H1 (cell line): ENCODE data around the gene CNTN6.

Experiments used
- EZH2 ChIP-seq: fragments of 200-600 bp; sonication (generic); IDR thresholded peaks from 2 replicates; pipeline ENCODE4 v1.7.1; 2012; ENCODE audit warnings: low read depth, mild to moderate bottlenecking, moderate library complexity, low read length, inconsistent platforms; ENCODE audit not compliant: severe bottlenecking
- FOSL1 ChIP-seq: IDR thresholded peaks from 2 replicates; pipeline ENCODE4 v1.6.1; 2011; ENCODE audit warnings: mild to moderate bottlenecking, low read depth, low read length, moderate library complexity; ENCODE audit not compliant: insufficient read depth
- MAFK ChIP-seq: IDR thresholded peaks from 2 replicates; pipeline ENCODE4 v1.6.1; 2012; ENCODE audit warnings: low read depth, mild to moderate bottlenecking, improper control_type of control experiment, low read length
- POLR2A ChIP-seq, 2 experiments: IDR thresholded peaks; 1 replicate in 1 of 2; 2 replicates in 1 of 2; pipeline ENCODE4 v1.6.1; 2011; ENCODE audit warnings: low read depth in 2 of 2, low read length in 2 of 2, mild to moderate bottlenecking in 2 of 2; ENCODE audit errors: control extremely low read depth in 1 of 2
- TAF7 ChIP-seq: optimal IDR thresholded peaks from 2 replicates; pipeline ENCODE3; 2011; ENCODE audit warnings: low read depth, mild to moderate bottlenecking, inconsistent platforms, low read length, moderate library complexity, borderline replicate concordance
- TF ChIP-seq, protein P1 (sequence below), 3 experiments: IDR thresholded peaks; 1 replicate in 2 of 3; 2 replicates in 1 of 3; pipeline versions ENCODE4 v1.5.1 to v1.6.1; 2011; ENCODE audit warnings: low read length in 3 of 3, mild to moderate bottlenecking in 3 of 3, inconsistent platforms in 2 of 3, low read depth in 1 of 3, moderate library complexity in 1 of 3; ENCODE audit not compliant: insufficient read depth in 1 of 3; ENCODE audit errors: control extremely low read depth in 1 of 3

GRCh38 chr3:1200371-1200770 is 107.5 kb downstream of the CNTN6 start:
- TF ChIP-seq POLR2A (IDR thresholded peaks at IDR 0.05; ENCODE audit: control extremely low read depth in 1 of 2, low read depth in 2 of 2, low read length in 2 of 2), result no peak
- no peak for TF ChIP-seq EZH2
- no peak for TF ChIP-seq TAF7
- TF ChIP-seq, protein P1, sequence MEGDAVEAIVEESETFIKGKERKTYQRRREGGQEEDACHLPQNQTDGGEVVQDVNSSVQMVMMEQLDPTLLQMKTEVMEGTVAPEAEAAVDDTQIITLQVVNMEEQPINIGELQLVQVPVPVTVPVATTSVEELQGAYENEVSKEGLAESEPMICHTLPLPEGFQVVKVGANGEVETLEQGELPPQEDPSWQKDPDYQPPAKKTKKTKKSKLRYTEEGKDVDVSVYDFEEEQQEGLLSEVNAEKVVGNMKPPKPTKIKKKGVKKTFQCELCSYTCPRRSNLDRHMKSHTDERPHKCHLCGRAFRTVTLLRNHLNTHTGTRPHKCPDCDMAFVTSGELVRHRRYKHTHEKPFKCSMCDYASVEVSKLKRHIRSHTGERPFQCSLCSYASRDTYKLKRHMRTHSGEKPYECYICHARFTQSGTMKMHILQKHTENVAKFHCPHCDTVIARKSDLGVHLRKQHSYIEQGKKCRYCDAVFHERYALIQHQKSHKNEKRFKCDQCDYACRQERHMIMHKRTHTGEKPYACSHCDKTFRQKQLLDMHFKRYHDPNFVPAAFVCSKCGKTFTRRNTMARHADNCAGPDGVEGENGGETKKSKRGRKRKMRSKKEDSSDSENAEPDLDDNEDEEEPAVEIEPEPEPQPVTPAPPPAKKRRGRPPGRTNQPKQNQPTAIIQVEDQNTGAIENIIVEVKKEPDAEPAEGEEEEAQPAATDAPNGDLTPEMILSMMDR (IDR thresholded peaks at IDR 0.05; ENCODE audit: control extremely low read depth in 1 of 3, insufficient read depth in 1 of 3, low read depth in 1 of 3, low read length in 3 of 3), result no peak
- TF ChIP-seq FOSL1, result no peak
- no peak for TF ChIP-seq MAFK
